KMS-11 (cell line): ENCODE measurements around the gene DMBT1.

ENCODE experiments used
- H2AFZ ChIP-seq: fragments of 200-600 bp; sonication (generic); 2 replicates; pipeline ENCODE4 v1.6.1; 2016; ENCODE audit warnings: antibody characterized with exemption, mixed run types, low read depth
- H3K27ac ChIP-seq: fragments of 200-600 bp; sonication (generic); 2 replicates; pipeline ENCODE4 v1.6.1; 2016; ENCODE audit warnings: mild to moderate bottlenecking, mixed run types
- H3K27me3 ChIP-seq: fragments of 200-600 bp; sonication (generic); 2 replicates; pipeline ENCODE4 v1.6.1; 2017; ENCODE audit warnings: mild to moderate bottlenecking, low read depth, mixed run types, moderate library complexity; ENCODE audit not compliant: insufficient read depth
- H3K36me3 ChIP-seq: fragments of 200-600 bp; sonication (generic); 2 replicates; pipeline ENCODE4 v1.6.1; 2017; ENCODE audit warnings: mild to moderate bottlenecking, mixed run types; ENCODE audit not compliant: insufficient read depth
- H3K4me1 ChIP-seq: fragments of 200-600 bp; sonication (generic); 2 replicates; pipeline ENCODE4 v1.6.1; 2016; ENCODE audit warnings: mild to moderate bottlenecking, low read depth, mixed run types; ENCODE audit not compliant: poor library complexity, severe bottlenecking
- H3K4me2 ChIP-seq: fragments of 200-600 bp; sonication (generic); 2 replicates; pipeline ENCODE4 v1.7.0; 2016; ENCODE audit warnings: mild to moderate bottlenecking, mixed run types
- H3K4me3 ChIP-seq: fragments of 200-600 bp; sonication (generic); IDR thresholded peaks from 2 replicates; pipeline ENCODE4 v1.6.1; 2017; ENCODE audit warnings: low read depth, low read length, mixed read lengths; ENCODE audit not compliant: insufficient read depth
- H3K79me2 ChIP-seq: fragments of 200-600 bp; sonication (generic); 2 replicates; pipeline ENCODE4 v1.6.1; 2016; ENCODE audit warnings: low read depth, mixed run types; ENCODE audit not compliant: insufficient read depth
- H3K9ac ChIP-seq: fragments of 200-600 bp; sonication (generic); 2 replicates; pipeline ENCODE4 v1.6.1; 2016; ENCODE audit warnings: mild to moderate bottlenecking, mixed run types
- H4K20me1 ChIP-seq: fragments of 200-600 bp; sonication (generic); 2 replicates; pipeline ENCODE4 v1.6.1; 2016; ENCODE audit warnings: mild to moderate bottlenecking, mixed run types; ENCODE audit not compliant: insufficient read depth
- CTCF ChIP-seq: fragments of 200-600 bp; sonication (generic); conservative IDR thresholded peaks from 2 replicates; pipeline ENCODE4 v1.6.1; 2017; ENCODE audit warnings: low read depth, mild to moderate bottlenecking, antibody characterized with exemption, low read length, moderate library complexity, mixed read lengths

DMBT1 gene

DNA sequence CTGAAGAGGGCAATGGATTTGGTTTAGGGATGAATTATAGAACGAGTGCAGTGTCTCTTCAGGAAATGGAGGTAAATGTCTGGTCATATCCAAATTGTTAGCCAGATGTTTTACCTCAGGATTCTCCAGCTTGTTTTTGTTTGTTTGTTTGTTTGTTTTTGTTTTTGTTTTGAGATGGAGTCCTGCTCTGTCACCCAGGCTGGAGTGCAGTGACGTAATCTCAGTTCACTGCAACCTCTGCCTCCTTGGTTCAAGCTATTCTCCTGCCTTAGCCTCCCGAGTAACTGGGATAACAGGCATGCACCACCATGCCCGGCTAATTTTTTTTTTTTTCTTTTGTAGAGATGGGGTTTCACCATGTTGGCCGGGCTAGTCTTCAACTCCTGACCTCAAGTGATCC is 132.2 kb downstream of the DMBT1 start:
- Histone ChIP-seq H3K9ac (no peak overlapping the region), H3K27me3 (no peaks in the 10 kb centered on the region), H3K27ac (no peak overlapping the region), H3K79me2 (no peaks in the 10 kb centered on the region), H3K4me2 (no peak overlapping the region), H3K4me1 (no peaks in the 10 kb centered on the region), H3K4me3 (no peak overlapping the region), H4K20me1 (no peaks in the 10 kb centered on the region), H3K36me3 (no peaks in the 10 kb centered on the region), H2AFZ (no peak overlapping the region)
- TF ChIP-seq CTCF, result no peak
